Umbilical cord (tissue), 2 donors: ENCODE results near the gene CDKAL1. TPM values are rescaled to one million over a fixed set of nuclear protein-coding genes. Genes with fewer than 3 reads are reported as not detected.
A peak's percentile ranks its signal among the peaks of the same experiment; 100 is the strongest.
"Not testable (repeated sequence)": the region's sequence is repeated elsewhere in the genome, so short reads cannot be mapped to it uniquely, and the experiment has no call there.

ENCODE experiments used
- DNase-seq: peaks from one replicate; pipeline ENCODE4 v3.0.0-alpha.2; 2015; ENCODE audit warnings: low spot score
- total RNA-seq: library from RNA; depleted of rRNA; stranded (reverse); fragments of >200 nt; gene quantifications from one replicate; pipeline ENCODE4 v1.2.3, GENCODE V29; 2014; ENCODE audit warnings: low replicate concordance; ENCODE audit not compliant: insufficient read depth

CDKAL1 gene
- total RNA-seq, 1 donor from 2014 or later = 24.6 TPM

DNA sequence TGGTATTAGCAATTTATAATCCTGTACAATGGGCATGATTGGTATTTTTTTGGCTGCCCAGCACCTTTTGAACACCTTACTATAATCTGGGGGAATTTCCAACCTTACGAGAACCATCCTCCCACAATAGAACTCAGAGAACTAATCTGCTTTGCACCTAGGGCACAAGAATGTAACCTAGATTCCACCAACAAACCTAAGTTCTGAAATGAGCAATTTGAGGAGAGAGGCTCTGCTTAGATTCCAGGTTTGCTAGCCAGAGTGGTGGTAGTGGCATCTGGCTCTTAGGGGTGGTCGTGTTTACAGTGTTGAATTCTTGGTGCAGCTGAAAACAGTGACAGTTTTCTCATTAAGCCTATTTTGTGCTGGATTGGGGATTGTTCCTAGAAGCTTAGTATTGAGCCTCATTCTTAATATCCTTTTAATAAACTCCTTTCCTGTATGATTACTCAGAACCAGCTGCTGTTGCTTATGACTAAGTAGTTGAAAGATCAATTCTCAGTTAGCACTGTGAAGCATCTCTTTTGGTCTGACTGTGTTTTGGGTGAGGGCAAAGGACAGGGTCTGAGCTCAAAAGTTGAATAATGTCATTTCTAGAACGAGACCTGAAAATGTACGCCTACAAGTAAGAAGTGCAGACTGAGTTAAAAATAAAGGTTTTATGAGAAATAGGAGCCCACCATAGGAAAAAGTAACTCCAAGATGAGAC lies 385.6 kb downstream of the CDKAL1 start:
- DNase-seq = no peak

DNA sequence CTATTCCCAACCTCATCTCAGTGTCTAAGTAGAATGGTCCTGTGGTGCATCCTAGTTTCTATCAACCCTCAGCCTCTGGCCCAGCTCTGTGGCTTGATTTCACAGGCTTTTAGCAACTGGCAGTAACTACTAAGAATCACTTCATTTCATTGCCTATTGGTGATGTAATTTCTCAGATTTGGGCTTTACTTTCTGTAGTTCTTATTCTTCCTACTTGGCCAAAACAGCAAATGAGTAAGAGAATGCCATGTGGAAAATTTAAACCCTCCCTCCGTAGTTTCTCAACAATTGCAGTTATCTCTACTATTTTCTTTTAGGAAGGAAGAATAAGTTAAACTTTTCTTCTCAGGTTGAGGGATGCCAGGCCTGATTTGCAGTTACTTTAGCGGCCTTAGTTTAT lies 387.3 kb downstream of the CDKAL1 start:
- peak; percentile 17 for DNase-seq

DNA sequence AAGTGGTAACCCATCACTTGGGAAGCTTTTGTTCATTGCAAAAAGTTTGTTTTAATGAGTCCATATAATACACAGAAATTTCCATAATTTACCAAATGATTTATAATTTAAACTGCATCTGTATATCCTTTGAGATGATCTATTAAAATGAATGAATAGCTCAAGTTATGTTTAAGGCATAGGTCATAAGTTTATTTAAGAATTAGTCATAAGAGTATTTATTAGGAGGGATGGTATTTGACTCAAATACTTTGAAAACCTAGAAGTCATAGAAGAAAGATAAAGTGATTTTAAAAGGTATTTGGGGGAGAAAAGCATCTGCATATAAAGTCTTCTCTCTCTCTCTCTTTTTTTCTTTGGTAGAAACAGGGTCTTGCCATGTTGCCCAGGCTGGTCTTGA lies 388.5 kb downstream of the CDKAL1 start:
- DNase-seq = no peak

DNA sequence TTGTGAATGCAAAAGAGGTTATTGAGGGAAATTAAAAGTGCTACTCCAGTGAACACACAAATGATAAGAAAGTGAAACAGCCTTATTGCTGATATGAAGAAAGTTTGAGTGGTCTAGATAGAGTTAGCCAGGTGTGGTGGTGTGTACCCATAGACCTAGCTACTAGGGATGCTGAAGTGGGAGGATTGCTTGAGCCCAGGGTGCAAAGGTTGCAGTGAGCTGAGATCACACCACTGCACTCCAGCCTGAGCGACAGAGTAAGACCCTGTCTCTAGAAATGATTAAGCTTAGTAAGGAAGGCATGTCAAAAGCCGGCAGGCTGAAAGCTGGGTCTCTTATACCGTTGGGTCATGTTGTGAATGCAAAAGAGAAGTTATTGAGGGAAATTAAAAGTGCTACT lies 389.8 kb downstream of the CDKAL1 start:
- not testable (repeated sequence) for DNase-seq

DNA sequence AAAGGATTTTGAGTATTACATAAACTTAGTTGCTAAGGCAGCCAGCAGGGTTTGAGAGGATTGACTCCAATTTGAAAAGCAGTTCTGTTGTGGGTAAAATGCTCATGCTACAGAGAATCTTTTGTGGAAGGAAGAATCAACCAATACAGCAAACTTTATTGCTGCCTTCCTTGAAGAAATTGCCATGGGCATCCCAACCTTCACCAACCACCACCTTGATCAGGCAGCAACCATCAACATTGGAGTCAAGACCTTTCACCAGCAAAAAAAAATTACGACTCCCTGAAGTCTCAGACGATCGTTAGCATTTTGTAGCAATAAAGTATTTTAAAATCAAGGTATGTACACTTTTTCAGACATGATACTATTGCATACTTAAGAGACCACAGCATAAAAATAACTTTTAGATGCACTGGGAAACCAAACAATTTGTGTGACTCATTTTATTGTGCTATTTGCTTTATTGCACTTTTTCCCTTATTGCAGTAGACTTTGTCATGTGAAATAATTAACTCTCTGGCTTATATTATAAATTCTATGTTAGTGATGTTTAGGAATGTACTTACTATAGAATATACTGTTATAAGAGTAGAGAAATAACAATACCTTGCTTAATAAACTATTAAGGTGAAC lies 390.8 kb downstream of the CDKAL1 start:
- no peak for DNase-seq

DNA sequence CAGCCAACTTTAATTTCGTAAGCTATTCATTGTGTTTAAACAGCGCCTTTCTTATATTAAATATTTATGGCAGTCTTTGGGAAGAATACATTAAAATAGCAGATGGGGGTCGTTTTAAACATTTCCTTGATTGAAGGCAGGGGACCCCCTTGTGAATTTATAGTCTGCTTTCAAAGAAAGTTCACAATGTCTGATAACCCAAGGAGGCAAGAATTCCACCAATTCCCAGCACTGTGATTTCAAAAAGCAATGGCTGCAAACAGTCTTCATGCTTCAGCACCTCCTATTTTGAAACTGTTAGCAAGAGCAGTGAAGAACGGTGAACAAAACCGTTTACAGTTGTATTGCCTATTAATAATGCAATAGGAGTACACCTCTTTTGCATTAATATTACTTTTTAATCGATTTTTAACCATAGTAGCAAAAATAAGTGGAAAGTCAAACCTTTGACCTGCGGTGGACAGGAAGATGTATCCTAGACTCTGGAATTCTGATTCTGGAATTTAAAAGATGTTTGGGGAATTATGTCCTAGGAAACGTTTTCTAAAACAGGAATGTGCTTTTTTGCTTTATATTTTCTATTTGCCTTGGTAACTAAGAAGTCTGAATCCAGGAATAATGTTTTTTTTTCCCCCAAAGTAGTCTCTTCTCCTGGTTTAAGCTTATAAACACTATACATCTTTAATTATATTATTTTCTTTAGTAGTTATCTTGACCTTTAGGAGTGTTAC lies 393.0 kb downstream of the CDKAL1 start:
- no peak for DNase-seq

DNA sequence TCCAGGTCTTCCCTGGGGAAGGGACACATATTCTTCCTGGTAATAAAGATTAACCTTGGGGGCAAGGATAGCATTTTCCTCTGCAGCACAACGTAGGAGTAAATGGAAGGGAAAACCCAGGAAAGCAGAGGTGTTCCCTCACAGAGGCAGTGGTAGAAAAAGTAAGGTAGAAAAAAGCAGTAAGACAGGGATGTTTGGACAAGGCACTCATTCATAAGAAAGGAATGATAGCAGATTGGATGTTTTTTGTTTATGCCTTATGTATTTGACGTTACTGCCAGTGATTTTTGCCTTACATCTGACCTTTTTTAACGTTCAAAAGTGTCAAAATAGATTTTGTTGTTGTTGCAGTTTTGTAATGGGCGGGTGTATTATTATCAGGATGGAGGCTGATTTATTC lies 395.0 kb downstream of the CDKAL1 start:
- no peak for DNase-seq

DNA sequence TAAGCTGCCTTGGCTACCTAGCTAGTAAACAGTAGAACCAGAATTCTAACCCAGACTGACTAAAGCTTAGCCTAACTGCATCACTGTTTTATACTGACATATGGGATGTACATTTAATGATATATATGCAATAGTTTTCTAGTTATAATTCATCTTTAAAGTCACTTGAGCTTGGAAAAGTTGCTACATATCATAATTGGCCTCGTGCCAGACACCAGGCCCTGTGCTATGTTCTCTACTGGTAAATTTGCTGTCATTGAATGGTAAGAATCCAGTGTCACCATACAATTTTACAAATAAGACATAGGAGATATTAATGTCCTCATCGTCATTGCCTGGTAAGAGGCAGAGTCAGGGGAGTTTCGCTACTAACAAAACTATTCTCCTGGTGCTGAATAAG lies 396.8 kb downstream of the CDKAL1 start:
- DNase-seq = no peak

DNA sequence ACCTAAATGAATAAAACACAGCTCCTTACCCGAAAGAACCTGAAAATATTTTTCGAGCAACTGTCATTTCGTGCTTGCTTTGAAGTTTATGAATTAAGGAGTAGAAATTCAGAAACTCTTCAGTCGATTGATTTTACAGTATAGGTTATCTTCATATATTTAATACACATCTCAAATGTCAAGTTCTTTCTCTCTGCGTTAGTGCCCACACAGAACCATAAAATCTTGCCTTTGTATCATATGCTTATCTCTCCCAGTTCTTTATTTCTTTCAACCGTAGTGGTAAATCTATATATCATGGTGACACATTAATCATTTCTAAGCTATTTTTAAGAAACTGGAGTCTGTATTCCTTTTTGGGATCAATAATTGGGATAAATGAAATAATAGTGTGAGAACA lies 397.5 kb downstream of the CDKAL1 start:
- no peak for DNase-seq

DNA sequence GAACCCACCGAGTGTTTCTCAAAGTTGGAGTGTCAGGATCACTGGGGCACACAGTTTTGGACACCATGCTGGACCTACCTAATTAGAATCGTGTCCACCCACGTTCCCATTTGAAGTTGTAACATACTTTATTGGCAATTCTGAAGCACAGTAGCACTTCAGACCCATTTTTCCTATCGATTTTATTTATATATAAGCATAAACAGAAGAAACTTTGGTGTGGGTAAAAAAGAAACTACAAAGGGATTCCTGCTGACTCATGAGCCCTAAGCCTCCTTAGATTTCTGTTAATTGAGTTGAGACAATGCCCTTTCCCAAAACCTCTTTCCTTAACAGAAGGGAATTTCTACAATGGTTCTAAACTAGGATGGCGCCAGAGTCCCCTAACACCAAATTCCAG lies 398.0 kb downstream of the CDKAL1 start:
- DNase-seq = no peak

DNA sequence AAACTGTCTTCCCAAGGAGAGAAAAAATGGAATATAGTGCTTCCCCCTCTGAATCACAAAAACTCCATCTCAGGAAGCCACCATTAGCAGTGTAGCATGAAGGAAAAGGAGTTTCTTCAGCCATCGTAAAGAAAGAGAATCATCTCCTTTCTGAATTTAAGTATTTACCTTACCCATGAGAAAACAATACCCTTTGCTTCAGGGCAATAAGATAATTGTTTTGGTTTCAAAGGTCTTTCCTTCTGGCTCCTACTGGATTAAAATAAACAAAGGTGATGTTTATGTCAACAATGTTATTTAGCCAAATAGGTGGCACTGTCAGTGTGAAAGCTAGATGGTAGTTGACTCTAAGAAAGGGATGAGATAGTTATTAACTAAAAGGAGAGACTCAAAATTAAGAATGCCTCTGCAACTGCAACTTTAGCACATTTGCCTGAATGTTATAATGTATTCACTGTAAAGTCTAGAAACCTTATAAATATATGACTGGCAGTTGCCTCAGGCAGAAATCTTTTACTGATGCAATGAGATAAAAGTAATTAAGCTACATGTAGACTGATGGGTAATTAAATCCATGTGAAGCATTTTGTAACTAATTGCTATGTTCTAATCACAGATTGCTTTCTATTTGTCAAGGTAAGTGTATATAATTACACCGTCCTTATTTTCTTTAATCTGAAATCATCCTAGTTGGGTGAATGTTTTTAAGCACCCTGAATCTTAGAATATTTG lies 399.0 kb downstream of the CDKAL1 start:
- DNase-seq = no peak

DNA sequence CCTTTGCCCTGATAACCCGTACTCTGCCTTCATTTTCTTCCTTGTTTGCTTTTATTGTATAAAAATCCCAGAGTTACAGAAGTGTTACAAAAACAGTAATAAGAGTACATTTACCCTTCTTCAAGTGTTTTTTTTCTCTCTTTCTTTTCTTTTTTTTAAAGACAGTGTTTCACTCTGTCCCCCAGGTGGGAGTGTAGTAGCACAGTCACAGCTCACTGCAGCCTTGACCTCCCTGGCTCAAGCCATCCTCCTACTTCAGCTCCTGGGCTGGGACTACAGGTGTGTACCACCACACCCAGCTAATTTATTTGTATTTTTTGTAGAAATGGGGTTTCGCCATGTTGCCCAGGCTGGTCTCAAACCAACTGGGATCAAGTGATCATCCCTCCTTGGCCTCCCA lies 402.7 kb downstream of the CDKAL1 start:
- DNase-seq = no peak

DNA sequence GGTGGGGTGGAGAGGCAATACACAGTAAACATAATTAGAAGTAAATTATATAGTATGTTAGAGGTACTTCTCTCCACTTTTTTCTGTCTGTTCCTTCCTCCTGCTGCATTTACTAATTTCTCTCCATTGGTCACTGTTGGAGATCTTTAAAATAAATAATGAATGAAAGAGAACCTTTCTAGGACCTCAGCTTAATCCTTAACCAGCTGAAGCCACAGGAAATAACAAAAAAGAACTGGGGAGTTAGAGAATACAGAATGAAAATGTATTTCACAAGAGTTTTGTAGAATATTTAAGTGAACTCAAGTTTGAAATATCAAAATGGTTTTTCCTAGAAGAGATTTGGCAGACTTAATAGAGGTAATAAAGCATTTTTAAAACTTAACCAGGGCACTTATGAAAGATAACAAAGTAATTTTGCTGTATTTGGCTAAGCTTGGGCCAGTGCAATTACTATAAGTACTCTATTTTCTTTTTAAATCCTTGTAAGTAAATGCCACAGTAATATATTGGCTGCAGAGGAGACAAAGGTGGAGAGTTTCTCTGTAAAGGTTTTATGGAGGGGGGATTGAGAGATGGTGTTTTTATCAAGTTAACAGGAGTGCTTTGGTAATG lies 405.0 kb downstream of the CDKAL1 start:
- DNase-seq = peak; percentile 16

DNA sequence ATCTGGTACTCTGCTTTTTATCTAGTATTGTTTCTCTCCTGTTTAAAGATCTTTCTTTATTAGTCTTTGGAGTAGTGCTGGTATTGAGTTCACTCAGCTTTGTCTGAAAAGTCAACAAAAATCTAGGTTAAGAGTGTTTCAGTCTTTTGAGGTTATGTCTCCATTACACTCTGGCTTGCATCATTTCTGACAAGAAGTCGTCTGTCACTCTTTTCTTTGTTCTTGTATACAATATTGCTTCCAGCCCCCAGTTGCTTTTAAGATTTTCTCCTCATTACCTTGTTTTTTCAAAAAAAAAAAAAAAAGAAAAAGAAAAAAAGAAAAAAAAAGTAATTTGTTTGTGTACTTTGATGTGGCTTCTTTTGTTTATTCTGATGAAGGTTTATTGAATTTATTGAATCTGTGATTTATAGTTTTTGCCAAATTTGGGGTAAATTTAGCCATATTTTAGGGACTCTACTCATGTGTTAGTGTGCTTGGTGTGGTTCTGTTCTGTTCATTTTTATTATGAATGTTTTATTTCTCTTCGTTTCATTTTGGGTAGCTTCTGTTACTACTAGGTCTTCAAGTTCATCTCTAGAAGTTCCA lies 408.9 kb downstream of the CDKAL1 start:
- DNase-seq = no peak

DNA sequence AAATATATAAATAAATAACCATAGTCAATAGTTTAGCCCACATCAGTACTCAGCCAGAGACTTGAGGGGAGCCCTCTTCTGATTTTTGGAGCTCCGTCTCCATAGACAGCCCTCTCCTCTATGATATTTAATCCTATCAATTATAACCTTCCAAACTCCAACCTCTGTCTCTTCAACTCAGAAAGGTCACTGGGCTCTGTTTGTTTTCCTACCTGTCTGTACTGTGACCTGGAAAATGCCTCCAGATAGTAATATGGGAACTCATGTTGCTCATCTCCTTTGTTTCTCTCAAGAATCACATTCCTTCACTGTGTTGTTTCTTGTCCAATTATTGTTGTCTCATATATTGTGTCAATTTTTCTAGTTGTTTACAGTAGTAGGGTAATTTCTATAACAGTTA lies 409.7 kb downstream of the CDKAL1 start:
- DNase-seq = no peak

DNA sequence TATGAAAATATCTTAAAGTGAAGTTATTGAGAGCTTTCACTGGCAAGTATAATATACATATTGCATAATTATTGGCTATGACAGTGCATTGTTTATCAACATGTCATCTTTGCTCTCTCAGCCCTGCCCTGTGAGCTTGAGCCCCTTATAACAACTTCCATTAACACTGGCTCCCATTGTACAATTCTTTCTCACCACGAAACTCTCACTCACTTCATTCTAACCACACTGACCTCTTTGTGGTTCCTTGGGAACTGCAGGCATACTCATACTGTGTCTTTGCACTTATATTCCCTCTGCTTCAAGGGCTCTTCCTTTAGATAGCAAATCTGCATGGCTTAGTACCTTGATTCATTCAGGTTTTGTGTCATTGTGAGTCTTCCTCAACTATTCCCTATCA lies 411.8 kb downstream of the CDKAL1 start:
- no peak for DNase-seq

DNA sequence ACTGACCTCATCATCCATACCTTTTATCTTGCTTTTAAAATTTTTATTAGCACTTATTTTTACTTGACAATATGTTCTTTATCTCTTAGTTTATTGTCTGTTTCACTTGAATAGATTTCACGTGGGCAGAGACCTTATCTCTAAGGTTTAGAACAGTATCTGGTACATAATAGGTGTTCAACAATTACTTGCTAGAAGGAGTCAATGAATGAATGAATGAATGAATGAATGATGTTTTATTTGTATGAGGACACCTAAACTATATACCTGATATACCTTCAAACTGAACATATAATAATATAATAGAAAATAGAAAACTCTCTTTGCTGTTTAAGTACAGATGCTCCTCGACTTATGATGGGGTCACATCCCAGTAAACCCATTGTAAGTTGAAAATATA lies 412.6 kb downstream of the CDKAL1 start:
- DNase-seq = no peak

DNA sequence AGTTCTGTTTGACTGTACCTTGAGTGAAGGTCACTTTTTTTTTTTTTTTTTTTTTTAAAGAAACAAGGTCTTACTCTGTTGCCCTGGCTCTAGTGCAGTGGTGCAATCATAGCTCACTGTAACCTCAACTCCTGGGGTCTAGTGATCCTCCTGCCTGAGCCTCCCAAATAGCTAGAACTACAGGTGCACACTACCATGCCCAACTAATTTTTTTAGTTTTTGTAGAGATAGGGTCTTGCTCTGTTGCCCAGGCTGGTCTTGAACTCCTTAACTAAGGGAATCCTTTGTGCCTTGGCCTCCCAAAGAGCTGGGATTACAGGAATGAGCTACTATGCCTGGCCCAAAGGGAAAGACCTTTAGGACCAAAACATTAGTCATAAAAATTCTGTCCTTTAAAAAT lies 413.7 kb downstream of the CDKAL1 start:
- DNase-seq = no peak

DNA sequence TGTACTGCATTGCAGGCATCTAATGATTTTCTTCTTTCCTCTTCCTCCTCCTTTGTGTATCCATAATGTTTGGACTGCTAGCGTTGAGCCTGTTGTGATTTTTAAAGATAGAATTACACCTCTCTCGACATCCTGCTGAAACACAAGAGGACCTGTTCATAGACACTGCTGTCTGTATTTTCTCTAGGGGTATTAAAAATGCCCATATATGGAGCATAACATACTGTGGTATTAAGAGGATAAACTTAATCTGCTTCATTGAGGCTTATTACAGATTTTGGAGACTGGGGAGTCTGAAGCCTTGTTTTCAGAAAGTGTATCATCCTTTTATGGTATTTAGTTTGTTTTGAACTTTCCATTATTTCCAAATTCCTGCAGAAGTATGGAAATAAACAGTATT lies 414.3 kb downstream of the CDKAL1 start:
- no peak for DNase-seq

DNA sequence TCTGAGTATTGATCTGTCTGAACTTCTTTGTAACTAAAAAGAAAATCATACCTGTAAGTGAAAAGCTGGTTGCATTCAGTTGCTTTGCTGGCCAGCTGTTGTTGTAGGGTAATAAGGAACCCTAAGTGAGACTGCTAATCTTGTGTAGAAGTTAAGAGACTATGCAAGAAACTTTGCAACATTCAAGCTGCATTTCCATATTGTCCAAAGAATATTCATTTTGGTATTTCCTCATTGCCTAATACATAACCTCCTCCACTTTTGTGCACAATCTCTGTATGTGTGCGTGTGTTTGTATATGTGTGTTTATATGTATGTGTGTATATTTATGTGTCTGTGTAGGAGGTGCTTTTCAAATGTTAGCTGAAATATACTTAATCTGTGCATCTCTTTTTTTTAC lies 414.9 kb downstream of the CDKAL1 start:
- DNase-seq = no peak

DNA sequence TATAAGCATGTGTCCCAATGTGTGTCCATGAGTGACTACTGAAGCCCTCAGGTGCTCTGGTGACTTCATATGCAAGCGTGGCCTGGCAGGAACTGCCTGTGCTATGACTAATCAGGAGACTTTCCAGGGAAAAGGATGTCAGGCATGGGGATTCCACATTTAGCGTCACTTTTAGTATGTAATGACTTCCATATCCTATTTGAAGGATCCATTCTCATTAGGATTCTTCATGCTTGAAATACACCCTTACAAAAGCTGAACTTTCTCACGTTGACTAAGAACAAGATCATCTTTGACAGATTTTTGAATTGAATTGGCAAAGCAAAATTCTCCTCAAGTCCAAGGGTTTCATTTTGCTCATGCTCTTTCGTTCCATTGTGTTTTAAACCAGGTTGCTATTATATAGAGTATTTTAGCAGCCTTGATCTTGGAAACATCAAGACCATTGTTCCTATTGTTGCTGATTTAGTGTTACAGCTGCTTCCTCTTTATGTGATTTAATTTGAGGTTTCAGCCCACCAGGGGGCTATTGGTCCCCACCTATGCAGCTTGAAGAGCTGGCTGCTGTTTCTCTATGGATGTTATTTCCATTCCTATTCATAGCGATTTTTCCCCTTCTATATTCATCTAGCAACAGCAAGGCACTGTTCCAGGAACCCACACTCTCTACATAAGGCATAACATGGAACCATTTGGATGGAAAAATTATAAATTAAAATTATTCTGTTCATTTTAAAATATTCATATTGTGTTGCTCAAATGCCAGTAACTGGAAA lies 418.6 kb downstream of the CDKAL1 start:
- DNase-seq = no peak
